H1 (cell line): Measurements from ENCODE around the gene SLC16A11. TPM values are rescaled to one million over a fixed set of nuclear protein-coding genes. Genes with fewer than 3 reads are reported as not detected.

Experiments
- ATF2 ChIP-seq: IDR thresholded peaks from 2 replicates; pipeline ENCODE4 v1.6.1; 2012; ENCODE audit warnings: low read length, inconsistent platforms
- CHD1 ChIP-seq: IDR thresholded peaks from 2 replicates; pipeline ENCODE4 v1.6.1; 2012; ENCODE audit warnings: low read depth, low read length, improper control_type of control experiment
- GABPA ChIP-seq: IDR thresholded peaks from 2 replicates; pipeline ENCODE4 v1.6.1; 2011; ENCODE audit warnings: mild to moderate bottlenecking, low read length, moderate library complexity, borderline replicate concordance; ENCODE audit not compliant: insufficient read depth
- GTF2F1 ChIP-seq: IDR thresholded peaks from 2 replicates; pipeline ENCODE4 v1.6.1; 2012; ENCODE audit warnings: low read depth, low read length, improper control_type of control experiment, borderline replicate concordance
- RNF2 ChIP-seq: fragments of 200-900, 300-1000 bp; sonication (generic); IDR thresholded peaks from 2 replicates; pipeline ENCODE4 v1.7.1; 2016; ENCODE audit warnings: borderline replicate concordance, low read depth, mild to moderate bottlenecking, antibody characterized with exemption, low read length; ENCODE audit not compliant: poor library complexity, severe bottlenecking; ENCODE audit errors: missing control alignments
- SP2 ChIP-seq: IDR thresholded peaks from 2 replicates; pipeline ENCODE4 v1.6.1; 2012; ENCODE audit warnings: mild to moderate bottlenecking, low read length, inconsistent platforms
- polyA plus RNA-seq, 7 experiments: library from polyadenylated mRNA; depleted of rRNA in 3 of 7; stranded (reverse) in 5 of 7; unstranded in 2 of 7; fragments of >200 nt in 5 of 7; fragments of 200-250 nt in 2 of 7; gene quantifications; 1 replicate in 5 of 7; 2 replicates in 1 of 7; 4 replicates in 1 of 7; pipeline versions ENCODE4 v1.2.1 to v1.2.3, GENCODE V29; 2011 to 2013; ENCODE audit warnings: missing spikeins in 2 of 7, mixed read lengths in 2 of 7
- total RNA-seq: library from RNA; stranded (reverse); fragmentation: NEBNext Ultra II Directional; extraction: Animal tissue kit (Norgen Biotek cat#: 25700); gene quantifications from 2 replicates; pipeline ENCODE4 v1.2.1, GENCODE V29; 2021
- TF ChIP-seq, protein P1 (sequence below): IDR thresholded peaks from 2 replicates; pipeline ENCODE4 v1.6.1; 2012; ENCODE audit warnings: inconsistent platforms

Gene SLC16A11
- total and polyA plus RNA-seq, 2 of the 8 experiments (the other 6 are each of a cell fraction or from before 2014, with no cell fraction given): 0.35 to 0.39 TPM

- TF ChIP-seq, protein P1, sequence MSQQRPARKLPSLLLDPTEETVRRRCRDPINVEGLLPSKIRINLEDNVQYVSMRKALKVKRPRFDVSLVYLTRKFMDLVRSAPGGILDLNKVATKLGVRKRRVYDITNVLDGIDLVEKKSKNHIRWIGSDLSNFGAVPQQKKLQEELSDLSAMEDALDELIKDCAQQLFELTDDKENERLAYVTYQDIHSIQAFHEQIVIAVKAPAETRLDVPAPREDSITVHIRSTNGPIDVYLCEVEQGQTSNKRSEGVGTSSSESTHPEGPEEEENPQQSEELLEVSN: no peak
- TF ChIP-seq RNF2 (no peak), GABPA (no peak), SP2 (no peak), ATF2 (no peak), GTF2F1 (no peak), CHD1 (no peak)
Measured at GRCh38 chr17:7026471-7027115, 17.3 kb downstream of the SLC16A11 start (continued).
